Esophagus squamous epithelium (tissue), 4 donors: ENCODE measurements around the gene UACA.

Experiments used
- CTCF ChIP-seq, 6 experiments: fragments of 450-650 bp in 4 of 6; fragments of 200-600 bp in 2 of 6; sonication (generic) in 2 of 6; IDR thresholded peaks; one replicate each; pipeline ENCODE4 v1.5.1; 2016 to 2019; ENCODE audit warnings: antibody characterized with exemption in 6 of 6, mild to moderate bottlenecking in 4 of 6, moderate library complexity in 4 of 6
- POLR2A ChIP-seq, 4 donors: fragments of 450-650 bp; IDR thresholded peaks; one replicate each; pipeline ENCODE4 v1.6.1; 2017; ENCODE audit warnings: antibody characterized with exemption in 4 of 4, mild to moderate bottlenecking in 4 of 4, moderate library complexity in 3 of 4

DNA sequence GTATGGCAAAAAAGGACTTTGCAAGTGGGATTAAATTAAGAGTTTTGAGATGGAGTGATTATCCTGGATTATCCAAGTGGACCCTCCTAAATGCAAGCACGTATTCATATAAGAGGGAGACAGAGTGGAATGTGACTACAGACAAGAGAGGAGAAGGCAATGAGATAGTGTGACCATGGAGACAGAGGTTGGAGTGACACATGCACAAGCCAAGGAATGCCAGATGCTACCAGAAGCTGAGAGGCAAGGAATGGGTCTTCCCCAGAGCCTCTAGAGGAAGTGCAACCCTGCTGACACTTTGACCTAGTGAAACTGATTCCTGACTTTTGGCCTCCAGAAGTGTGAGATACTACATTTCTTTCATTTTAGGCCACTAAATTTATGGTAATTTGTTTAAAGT is 117.2 kb downstream of the UACA start:
- TF ChIP-seq CTCF (IDR thresholded peaks at IDR 0.05) (no peak), POLR2A (IDR thresholded peaks at IDR 0.05) (no peak)
